Ishikawa (cell line): ENCODE data around the gene PRDM2.

Source experiments
- CEBPB ChIP-seq: IDR thresholded peaks from 2 replicates; pipeline ENCODE4 v1.6.1; 2012
- EGR1 ChIP-seq: IDR thresholded peaks from 2 replicates; pipeline ENCODE4 v1.6.1; 2012
- EP300 ChIP-seq: IDR thresholded peaks from 2 replicates; pipeline ENCODE4 v1.6.1; 2012; ENCODE audit warnings: borderline replicate concordance
- FOXM1 ChIP-seq: IDR thresholded peaks from 2 replicates; pipeline ENCODE4 v1.6.1; 2012; ENCODE audit warnings: low read depth, borderline replicate concordance
- MAX ChIP-seq: IDR thresholded peaks from 2 replicates; pipeline ENCODE4 v1.6.1; 2012
- NFIC ChIP-seq: IDR thresholded peaks from 2 replicates; pipeline ENCODE4 v1.6.1; 2012
- RAD21 ChIP-seq: IDR thresholded peaks from 2 replicates; pipeline ENCODE4 v1.6.1; 2012; ENCODE audit warnings: low read depth
- REST ChIP-seq: IDR thresholded peaks from 2 replicates; pipeline ENCODE4 v1.6.1; 2012; ENCODE audit warnings: low read depth, mild to moderate bottlenecking
- TAF1 ChIP-seq: IDR thresholded peaks from 2 replicates; pipeline ENCODE4 v1.6.1; 2012; ENCODE audit warnings: low read depth, mild to moderate bottlenecking
- TEAD4 ChIP-seq: IDR thresholded peaks from 2 replicates; pipeline ENCODE4 v1.6.1; 2012
- USF1 ChIP-seq: IDR thresholded peaks from 2 replicates; pipeline ENCODE4 v1.6.1; 2012
- YY1 ChIP-seq: IDR thresholded peaks from 2 replicates; pipeline ENCODE4 v1.6.1; 2012; ENCODE audit warnings: low read depth
- ZBTB7A ChIP-seq: IDR thresholded peaks from 2 replicates; pipeline ENCODE4 v1.6.1; 2012; ENCODE audit warnings: low read depth

DNA sequence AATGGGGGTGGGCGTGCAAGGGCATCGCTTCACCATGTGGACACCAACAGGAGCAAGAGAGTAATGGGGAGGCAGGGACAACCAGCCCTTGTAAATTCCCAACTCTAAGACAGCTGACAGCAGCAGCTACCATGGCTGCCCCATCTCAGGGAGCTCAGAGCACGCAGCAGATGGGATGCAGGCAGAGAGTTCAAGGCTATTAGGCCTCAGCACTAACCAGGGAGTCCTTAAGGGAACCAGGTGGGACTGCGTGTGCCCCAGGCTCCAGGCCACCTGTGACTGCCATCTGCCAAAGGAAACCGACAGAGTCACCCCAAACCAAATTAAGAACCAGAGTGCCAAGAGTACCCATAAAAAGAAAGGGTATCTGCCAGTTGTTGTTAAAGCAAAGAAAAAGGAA is 33.7 kb upstream of the PRDM2 start:
- TF ChIP-seq YY1 (no peak), TAF1 (no peak), EGR1 (no peak), NFIC (no peak), TEAD4 (no peak), RAD21 (no peak), REST (no peak), MAX (no peak), ZBTB7A (no peak), EP300 (no peak), FOXM1 (no peak), CEBPB (no peak), USF1 (no peak)
